Measurements from ENCODE around the gene GHR. TPM values are rescaled to one million over a fixed set of nuclear protein-coding genes. Genes with fewer than 3 reads are reported as not detected.

The GHR gene
- total RNA-seq, 3 donors from 2014 or later (not counting 1 experiment from before 2014, with no cell fraction given), result not detected

- H3K4me3 Mint-ChIP-seq, result no peak overlapping the region
- WGBS (ENCODE audit: insufficient coverage), result no CpG with 5 or more reads among the region's 1 CpG
These were observed 129.4 kb downstream of the GHR start for GRCh38 chr5:42552597-42552996.

GRCh38 chr5:42553461-42553860, 130.2 kb downstream of the GHR start:
- intact Hi-C loops (cut with micrococcal nuclease), result no loop called here
- Histone ChIP-seq H3K36me3 (ENCODE audit: control insufficient read depth, insufficient read depth, low read length) (no peaks in the 10 kb centered on the region), H3K27me3 (ENCODE audit: control insufficient read depth, insufficient read depth, low read length) (no peaks in the 10 kb centered on the region), H3K4me3 (ENCODE audit: low read length) (no peak overlapping the region), H3K27ac (ENCODE audit: low read length) (no peak overlapping the region), H3K9me3 (ENCODE audit: control insufficient read depth, insufficient read depth, low read length) (no peaks in the 10 kb centered on the region), H3K4me1 (ENCODE audit: control insufficient read depth, insufficient read depth, low read length) (no peaks in the 10 kb centered on the region)
- TF ChIP-seq CTCF (IDR thresholded peaks at IDR 0.05), result no peak
- no peak for DNase-seq
- H3K9me3 Mint-ChIP-seq, result no peaks in the 10 kb centered on the region
- WGBS (ENCODE audit: insufficient coverage), result 92% methylated on average over 2 of the region's 4 CpGs
- no peaks in the 10 kb centered on the region for H3K4me1 Mint-ChIP-seq
- no peak for ATAC-seq
- H3K36me3 Mint-ChIP-seq, result no peaks in the 10 kb centered on the region
- no peak overlapping the region for H3K4me3 Mint-ChIP-seq
- no peak overlapping the region for H3K27ac Mint-ChIP-seq
- no peaks in the 10 kb centered on the region for H3K27me3 Mint-ChIP-seq (ENCODE audit: low read depth in 2 of 2)

More at GRCh38 chr5:42552597-42552996, 129.4 kb downstream of the GHR start:
- Mint-ChIP-seq H3K27ac (no peak overlapping the region), H3K4me1 (no peaks in the 10 kb centered on the region), H3K27me3 (ENCODE audit: low read depth in 2 of 2) (no peaks in the 10 kb centered on the region), H3K36me3 (no peaks in the 10 kb centered on the region), H3K9me3 (no peaks in the 10 kb centered on the region)
- DNase-seq (no peak), ATAC-seq (no peak)
- no peaks in the 10 kb centered on the region for H3K36me3 ChIP-seq (ENCODE audit: control insufficient read depth, insufficient read depth, low read length)
- H3K4me1 ChIP-seq (ENCODE audit: control insufficient read depth, insufficient read depth, low read length), result no peaks in the 10 kb centered on the region
- intact Hi-C loops (cut with micrococcal nuclease), result no loop called here
- H3K27me3 ChIP-seq (ENCODE audit: control insufficient read depth, insufficient read depth, low read length), result no peaks in the 10 kb centered on the region
- H3K27ac ChIP-seq (ENCODE audit: low read length), result no peak overlapping the region
- no peak for TF ChIP-seq CTCF (IDR thresholded peaks at IDR 0.05)
- H3K4me3 ChIP-seq (ENCODE audit: low read length), result no peak overlapping the region
- H3K9me3 ChIP-seq (ENCODE audit: control insufficient read depth, insufficient read depth, low read length), result no peaks in the 10 kb centered on the region

DNA sequence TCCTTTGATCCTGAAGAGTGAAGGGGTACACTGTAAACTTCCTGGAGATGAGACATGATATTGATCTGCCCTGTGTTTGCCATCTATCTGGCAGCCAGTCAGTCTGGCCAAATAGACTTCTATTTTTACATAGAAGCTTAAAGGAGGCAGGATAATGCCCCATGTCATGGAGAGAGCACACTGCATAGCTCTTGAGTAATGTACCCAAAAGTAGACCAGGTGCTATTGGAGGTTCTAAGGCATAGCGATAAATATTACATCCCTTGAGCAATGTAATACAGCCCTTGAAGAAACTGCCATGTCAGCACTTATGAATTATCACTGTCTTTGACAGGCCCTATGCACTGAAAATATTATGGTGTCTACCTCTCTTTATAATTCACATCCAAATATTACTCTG, 131.8 kb downstream of the GHR start:
- Histone ChIP-seq H3K27ac (ENCODE audit: low read length) (no peak overlapping the region), H3K27me3 (ENCODE audit: control insufficient read depth, insufficient read depth, low read length) (no peaks in the 10 kb centered on the region), H3K4me1 (ENCODE audit: control insufficient read depth, insufficient read depth, low read length) (no peaks in the 10 kb centered on the region), H3K9me3 (ENCODE audit: control insufficient read depth, insufficient read depth, low read length) (no peaks in the 10 kb centered on the region), H3K4me3 (ENCODE audit: low read length) (no peak overlapping the region), H3K36me3 (ENCODE audit: control insufficient read depth, insufficient read depth, low read length) (no peaks in the 10 kb centered on the region)
- Mint-ChIP-seq H3K27ac (no peak overlapping the region), H3K4me1 (no peaks in the 10 kb centered on the region), H3K36me3 (no peaks in the 10 kb centered on the region), H3K9me3 (no peaks in the 10 kb centered on the region), H3K27me3 (ENCODE audit: low read depth in 2 of 2) (no peaks in the 10 kb centered on the region), H3K4me3 (no peak overlapping the region)
- DNase-seq (no peak), ATAC-seq (no peak)
- intact Hi-C loops (cut with micrococcal nuclease), result no loop called here
- 94% methylated on average over 1 of the region's 1 CpG for WGBS (ENCODE audit: insufficient coverage)
- TF ChIP-seq CTCF (IDR thresholded peaks at IDR 0.05), result no peak

GRCh38 chr5:42555797-42556196, 132.6 kb downstream of the GHR start:
- H3K36me3 Mint-ChIP-seq, result no peaks in the 10 kb centered on the region
- Histone ChIP-seq H3K9me3 (ENCODE audit: control insufficient read depth, insufficient read depth, low read length) (no peaks in the 10 kb centered on the region), H3K4me1 (ENCODE audit: control insufficient read depth, insufficient read depth, low read length) (no peaks in the 10 kb centered on the region), H3K27me3 (ENCODE audit: control insufficient read depth, insufficient read depth, low read length) (no peaks in the 10 kb centered on the region), H3K27ac (ENCODE audit: low read length) (no peak overlapping the region), H3K4me3 (ENCODE audit: low read length) (no peak overlapping the region), H3K36me3 (ENCODE audit: control insufficient read depth, insufficient read depth, low read length) (no peaks in the 10 kb centered on the region)
- H3K27me3 Mint-ChIP-seq (ENCODE audit: low read depth in 2 of 2), result peaks cover 2 to 3% of the 10 kb centered on the region in 2 donors
- H3K27ac Mint-ChIP-seq, result no peak overlapping the region
- TF ChIP-seq CTCF (IDR thresholded peaks at IDR 0.05), result no peak
- no peak for ATAC-seq
- WGBS (ENCODE audit: insufficient coverage), result 84% methylated on average over 6 of the region's 6 CpGs
- H3K4me3 Mint-ChIP-seq, result no peak overlapping the region
- H3K9me3 Mint-ChIP-seq, result no peaks in the 10 kb centered on the region
- H3K4me1 Mint-ChIP-seq, result no peaks in the 10 kb centered on the region
- DNase-seq, result no peak
- intact Hi-C loops (cut with micrococcal nuclease), result no loop called here
